ENCODE data around the gene WDR70.
A peak's percentile ranks its signal among the peaks of the same experiment; 100 is the strongest.
"Not testable (repeated sequence)": the region's sequence is repeated elsewhere in the genome, so short reads cannot be mapped to it uniquely, and the experiment has no call there.

WDR70 gene

DNA sequence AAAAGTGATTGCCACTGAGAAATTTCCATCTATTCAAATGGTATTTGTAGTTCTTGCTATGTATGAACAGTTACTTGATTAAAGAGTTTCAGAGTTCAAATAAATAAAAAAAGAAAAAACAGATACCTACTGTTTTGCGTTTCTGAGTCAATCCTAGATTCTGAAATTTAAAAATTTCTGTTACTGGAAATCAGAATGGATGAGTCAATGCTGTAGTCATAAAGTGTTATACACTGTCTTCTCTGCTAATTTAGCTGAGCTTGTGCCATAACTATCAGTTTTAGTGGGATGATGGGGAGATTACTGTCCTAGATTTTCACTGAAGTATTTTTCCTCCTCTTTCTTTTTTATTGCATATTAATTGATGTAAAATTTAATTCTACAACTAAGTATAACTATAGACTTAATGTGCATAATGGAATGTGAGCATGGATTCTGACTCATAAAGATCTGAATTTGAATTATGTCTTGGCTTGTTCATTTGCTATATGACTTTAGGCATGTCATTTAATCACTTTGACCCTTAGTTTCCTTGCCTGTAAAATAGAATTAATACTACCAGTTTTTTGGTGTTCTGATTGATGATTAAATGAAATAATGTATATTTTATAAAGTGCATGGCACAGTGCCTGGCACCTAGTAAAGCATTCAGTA is 75.4 kb downstream of the WDR70 start:
- peak; percentile 37 for DNase-seq

DNA sequence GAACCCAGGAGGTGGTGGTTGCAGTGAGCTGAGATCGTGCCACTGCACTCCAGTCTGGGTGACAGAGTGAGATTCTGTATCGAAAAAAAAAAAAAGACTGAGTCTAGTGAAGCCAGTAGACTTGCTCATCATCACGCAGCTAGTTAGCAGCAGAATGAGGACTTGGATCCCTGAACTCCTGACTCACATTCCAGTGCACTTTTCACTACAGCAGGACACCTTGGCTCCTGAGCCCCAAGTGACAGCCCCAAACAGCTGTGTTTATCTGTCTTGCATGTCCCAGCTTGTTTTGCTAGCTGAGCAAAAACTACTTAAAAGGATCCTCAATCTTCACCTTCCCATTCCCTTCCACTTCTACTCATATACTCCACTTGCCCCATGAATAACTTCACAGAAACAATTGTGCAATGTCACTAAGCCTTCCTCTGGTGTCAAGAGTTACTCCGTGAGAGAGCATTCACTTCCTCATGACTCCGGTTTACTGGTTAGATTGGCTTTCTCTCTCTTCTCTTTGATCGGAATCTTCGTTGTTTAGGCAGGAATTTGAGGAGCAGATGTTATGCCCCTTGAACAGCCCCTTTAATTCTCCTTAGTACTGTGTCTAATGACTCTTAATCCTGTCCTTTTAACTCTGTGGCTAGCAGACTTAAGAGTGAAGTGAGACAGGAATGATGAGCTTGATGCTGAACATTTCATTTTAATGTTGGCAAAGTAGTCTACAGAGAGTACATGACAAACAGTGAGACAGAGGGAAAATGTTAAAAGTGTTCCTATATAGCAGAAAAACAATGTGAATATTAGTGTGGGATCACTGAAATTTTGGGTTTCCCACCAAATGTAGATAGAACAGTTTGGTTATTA is 84.3 kb downstream of the WDR70 start:
- not testable (repeated sequence) for DNase-seq

DNA sequence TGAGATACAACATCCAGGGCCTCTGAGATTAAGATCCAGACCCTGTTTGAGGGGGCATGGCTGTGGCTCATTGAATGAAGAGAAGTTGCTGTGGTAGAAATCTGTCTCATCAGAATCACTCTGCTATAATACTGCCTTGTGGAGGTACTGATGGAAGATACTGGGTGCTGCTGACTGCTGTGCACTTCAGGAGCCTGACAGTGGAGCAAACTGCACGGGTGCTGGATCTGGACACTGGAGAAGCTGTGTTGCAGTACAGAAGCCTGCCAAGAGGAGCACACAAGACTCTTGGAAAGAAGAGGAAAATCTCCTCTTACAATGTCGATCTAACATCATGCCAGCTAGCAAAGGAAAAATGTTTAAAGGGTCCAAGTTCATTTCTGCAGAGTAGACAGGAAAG is 85.5 kb downstream of the WDR70 start:
- not testable (repeated sequence) for DNase-seq

DNA sequence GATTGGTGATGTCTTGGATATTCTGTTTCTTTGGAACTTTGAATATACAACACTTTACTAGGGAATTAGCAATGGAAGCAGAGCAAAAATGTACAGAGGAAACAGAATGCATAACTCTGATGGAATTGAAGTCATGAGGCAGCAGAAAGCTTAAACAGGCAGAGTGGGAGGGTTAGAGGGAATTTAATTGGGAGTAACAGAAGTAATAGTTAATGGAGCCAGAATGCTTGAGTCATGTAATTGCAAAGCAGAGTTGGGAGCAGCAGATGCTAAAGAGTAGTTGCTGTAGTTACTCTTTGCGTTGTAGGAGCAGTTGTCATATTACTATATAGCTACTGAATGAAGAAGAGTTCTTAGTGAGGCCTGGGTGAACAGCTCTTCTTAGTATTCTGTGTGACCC is 90.3 kb downstream of the WDR70 start:
- DNase-seq: not testable (repeated sequence)

DNA sequence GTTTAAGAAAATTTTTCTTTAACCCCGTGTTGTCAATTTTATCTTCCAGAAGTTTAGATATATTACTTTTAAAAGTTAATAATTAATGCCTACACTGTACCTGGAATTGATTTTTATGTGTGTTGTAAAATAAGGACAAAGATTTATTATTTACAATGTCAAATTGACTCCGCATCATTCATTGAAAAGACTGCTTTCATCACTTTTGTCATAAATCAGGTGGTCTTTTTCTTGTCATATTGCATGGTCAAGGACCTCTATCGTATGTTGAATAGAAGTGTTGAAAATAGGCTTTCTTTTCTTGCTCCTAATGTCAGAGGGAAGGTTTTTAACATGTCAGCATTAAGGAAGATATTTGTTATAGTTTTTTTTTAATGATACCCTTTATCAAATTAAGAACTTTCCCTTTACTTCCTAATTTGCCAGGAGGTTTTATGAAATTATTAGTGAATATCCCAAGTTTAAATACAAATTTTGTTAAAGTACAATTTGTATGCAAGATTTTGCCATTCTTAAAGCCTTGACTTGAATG is 92.6 kb downstream of the WDR70 start:
- DNase-seq: no peak

DNA sequence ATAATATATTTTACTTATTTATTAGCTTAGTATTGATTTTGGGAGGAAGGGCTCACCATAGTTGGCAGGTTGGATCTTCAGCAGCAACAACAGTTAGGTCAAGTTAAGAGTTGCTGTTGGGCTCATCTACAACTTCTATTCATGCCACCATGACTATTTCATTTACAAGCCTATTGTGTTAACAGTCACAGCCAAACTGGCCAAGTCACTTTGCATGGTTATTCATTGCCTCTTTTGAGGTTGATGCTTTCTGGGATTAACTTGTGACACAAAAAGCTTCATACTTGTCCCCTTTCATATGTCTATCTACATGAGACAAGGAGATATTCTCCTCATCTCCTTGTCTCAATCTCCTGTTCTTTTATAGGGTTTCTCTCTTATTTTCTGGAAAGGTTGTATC is 98.3 kb downstream of the WDR70 start:
- DNase-seq: no peak

DNA sequence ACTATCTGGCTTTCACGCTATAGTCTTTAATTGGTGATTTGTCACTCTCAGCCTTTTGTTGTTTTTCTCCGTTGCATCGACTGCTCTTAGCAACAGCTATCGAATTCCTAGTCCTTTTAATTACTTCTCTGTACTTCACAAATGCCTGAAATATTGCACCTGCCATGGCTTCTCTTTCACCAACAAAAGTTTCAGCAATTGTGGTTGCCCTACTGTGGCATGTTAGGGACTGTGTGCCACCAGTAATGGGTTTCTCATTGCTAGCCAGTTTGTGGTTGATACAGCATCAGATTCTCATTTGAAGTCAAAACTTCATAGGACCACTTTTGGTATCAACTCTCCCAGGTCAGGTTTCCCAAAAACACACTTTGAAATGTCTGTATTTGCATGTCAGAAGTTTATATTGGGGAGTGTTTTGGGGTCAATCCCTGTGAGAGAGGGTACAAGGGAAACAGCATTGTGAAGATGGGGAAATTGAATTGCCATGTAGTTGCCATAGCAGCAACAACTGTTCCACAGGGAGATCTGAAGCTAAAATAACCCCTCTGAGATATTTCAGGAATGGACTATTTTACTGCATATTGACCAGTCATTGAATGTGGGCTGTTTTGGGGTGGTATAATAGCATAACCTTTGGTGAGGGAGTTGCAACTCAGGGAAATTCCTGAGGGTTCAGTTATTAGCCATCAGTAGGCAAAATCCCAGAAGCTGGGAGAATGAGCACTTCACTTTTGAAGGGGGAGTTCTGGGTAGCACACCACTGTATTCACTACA is 99.2 kb downstream of the WDR70 start:
- DNase-seq: no peak

DNA sequence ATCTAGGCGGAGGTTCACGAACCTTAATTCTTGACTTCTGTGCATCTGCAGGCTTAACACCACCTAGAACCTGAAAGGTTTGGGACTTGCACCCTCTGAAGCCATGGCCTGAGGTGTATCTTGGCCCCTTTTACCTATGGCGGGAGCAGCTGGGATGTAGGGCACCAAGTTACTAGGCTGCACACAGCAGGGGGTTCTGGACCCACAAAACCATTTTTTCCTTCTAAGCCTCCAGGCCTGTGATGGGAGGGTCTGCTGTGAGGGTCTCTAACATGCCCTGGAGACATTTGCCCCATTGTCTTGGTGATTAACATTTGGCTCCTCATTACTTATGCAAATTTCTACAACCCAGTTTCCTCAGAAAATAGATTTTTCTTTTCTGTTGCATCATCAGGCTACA is 102.3 kb downstream of the WDR70 start:
- not testable (repeated sequence) for DNase-seq

DNA sequence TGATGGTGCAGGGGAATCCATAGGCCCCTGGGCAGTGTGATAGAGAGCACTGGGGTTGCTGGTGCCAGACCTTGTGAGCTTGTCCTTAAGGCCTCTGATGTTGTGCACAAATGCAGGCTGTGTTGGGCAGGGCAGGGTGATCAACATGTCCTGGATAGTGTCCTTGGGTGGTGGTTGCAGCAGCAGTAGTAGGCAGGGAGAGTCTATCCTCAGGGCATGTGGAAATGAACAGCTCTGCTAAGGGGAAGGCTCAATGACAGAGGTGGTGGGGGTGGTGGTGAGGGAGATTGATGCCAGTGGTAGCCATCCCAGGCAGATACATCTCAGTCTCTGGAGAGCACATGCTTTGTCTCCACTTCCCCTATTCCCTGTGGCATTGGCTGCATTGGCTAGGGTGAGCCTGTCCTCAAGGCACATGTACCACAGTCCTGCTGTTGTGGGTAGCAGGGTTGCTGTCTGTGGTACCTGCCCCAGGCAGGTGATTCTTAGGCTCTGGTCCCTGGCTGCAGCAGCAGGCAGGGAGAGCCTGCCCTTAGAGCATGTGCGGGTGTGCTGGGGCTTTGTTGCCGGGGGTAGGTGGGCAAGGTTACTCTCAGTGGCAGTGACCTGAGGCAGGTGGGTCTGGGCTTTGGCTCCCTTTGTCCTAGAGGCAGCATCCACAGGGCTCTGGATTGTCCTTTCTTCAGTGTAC is 111.1 kb downstream of the WDR70 start:
- DNase-seq: no peak

DNA sequence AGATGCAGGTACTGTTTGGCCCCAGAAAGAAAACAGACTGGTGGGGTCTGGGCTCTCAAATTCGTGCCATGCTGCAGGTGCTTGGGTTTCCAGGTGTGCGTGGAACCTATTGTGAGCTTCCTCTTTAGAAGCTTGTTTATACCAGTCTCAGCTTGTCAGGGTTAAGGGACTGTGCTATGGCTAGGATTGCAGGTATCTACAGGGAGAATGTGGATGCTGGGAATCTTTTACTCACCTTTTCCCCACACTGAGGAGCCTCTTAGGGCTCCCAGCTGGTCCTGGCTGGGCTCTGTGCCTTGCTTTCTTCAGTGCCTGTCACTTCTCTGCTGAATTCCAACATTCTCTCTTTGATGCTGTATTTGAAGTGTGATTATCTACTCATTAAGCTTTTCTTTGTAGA is 111.8 kb downstream of the WDR70 start:
- no peak for DNase-seq

DNA sequence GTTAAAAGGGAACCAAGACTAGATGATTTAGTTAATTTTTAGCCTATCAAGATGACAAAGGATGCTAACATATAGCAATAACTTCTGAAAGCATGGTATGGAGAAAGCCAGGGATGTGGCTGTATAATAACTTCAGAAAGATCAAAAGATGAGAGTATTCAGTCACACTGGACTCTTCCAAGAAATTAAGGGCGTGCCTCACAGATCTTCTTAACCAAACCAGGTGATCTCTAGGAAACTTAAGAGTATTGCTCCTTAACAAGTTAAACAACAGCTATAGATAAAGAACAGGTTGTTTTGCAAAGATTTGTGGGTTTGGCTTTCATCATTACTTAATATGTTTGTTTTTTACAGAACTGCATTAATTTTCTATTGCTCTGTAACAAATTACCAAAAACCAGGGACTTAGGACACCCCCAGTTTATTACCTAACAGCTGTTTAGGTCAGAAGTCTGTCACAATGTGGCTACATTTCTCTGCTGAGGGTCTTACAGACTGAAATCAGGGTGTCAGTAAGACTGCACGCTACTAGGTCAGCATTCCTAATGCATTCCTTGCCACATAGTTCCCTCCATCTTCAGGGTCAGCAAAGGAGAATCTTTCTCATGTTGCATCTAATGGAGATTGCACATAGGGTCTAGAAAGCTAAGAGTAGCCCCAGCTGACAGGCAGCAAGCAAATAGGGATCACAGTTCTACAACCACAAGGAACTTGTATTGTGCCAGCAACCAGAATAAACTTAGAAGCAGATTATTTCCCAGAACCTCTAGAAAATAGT is 113.8 kb downstream of the WDR70 start:
- DNase-seq: no peak

DNA sequence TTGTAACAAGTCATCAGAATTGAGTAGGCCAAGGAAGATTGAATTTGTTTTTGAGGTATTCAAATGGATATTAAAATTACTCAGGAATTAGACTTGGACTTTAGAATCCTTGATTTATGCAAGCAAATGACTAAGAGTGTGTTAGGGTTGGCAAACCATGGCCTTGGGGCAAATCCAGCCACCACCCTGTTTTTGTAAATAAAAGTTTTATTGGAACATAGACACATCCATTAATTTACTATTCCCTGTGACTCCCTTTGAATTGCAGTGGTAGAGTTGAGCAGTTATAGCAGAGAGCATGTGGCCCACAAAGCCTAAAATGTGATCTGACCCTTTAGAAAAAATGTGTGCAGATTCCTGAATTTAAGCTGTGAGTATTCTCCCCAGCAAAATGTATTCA is 115.6 kb downstream of the WDR70 start:
- no peak for DNase-seq

DNA sequence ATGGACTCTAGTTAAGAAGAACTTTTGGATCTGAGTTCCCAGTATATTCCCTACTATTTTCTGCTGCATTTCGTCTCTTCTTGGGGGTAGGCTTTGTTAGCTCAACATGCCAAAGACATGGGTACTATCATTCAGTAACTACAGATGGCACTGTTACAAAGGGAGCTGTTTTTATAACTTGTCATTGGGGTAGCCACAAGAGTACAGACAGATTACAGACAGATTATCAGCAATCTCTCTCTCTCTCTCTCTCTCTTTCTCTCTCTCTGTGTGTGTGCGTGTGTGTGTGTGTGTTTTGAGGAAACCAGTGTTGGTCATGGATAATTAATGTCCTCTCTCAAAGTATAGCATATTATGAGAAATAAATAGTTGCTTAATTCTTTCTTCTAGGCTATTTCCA is 116.1 kb downstream of the WDR70 start:
- peak; percentile 55 for DNase-seq

DNA sequence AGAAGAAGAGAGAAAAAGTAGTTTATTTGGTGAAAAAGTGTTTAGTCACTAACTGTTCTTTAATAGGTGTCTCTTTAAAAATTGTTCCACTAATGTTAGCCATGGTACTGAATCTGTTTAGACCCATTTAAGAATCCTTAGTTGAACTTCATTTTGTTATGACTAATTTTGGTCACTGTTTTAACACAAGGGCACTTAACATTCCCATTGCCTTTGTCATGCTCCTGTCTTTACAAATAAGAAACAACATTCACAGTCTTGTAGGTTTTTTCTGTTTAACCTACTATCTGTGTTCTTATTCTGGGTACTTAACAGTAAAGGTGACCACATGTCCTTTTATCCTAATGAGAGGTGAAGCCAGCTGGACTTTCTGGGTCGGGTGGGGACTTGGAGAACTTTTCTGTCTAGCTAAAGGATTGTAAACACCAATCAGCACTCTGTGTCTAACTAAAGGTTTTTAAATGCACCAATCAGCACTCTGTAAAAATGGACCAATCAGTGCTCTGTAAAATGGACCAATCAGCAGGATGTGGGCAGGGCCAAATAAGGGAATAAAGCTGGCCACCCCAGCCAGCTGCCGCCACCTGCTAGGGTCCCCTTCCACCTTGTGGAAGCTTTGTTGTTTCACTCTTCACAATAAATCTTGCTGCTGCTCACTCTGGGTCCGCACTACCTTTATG is 116.7 kb downstream of the WDR70 start:
- peak; percentile 70 for DNase-seq

DNA sequence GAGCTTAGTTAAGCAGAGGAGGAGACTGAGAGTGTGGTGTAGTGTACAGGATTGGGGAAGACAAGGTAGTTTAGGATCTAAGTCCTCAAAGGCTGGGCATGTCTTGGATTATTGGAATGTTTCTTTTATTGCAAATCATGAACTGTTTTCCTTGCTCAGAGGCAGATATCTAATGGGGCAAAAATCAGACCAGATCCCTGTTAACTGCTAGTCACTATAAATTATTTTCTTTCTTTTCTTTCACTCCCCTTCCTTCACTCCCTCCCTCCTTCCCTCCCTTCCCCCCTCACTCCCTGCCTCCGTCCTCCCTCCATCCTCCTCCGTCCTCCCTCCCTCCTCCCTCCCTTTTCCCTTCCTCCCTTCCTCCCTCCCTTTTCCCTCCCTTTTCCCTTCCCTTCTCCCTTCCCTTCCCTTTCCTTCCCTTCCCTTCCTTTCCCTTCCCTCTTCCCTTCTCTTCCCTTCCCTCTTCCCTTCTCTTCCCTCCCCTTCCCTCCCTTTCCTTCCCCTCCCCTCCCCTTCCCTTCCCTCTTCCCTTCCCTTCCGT is 117.9 kb downstream of the WDR70 start:
- no peak for DNase-seq

DNA sequence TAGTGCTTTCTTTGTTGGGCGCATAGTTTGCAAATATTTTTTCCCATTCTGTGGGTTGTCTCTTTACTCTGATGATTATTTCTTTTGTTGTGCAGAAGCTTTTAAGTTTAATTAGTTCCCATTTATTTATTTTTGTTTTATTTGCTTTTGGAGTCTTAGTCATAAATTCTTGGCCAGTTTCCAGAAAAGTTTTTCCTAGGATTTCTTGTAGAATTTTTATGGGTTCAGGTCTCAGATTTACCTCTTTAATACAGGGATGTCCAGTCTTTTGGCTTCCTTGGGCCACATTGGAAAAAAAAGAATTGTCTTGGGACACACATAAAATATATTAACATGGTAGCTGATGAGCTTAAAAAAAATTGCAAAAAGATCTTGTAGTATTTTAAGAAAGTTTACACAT is 122.0 kb downstream of the WDR70 start:
- DNase-seq: no peak

DNA sequence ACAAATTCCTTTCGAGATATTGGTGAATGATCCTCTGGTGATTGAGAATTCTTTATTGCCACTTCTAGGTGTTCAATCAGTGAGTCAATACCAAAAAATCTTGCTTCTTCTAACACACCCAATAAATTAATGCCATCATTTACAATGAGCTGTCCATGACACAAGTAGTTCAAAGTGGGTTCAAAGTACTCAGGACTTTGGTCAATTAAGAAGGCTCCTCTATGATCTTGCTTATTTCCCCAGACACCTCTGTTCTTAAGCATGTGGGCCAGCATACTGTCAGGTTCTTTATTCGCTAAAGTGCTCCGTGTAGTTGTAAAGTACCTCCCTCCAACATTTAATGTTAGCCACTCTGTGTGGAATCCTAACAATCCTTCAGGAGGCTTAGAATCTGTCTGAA is 127.1 kb downstream of the WDR70 start:
- DNase-seq: no peak

DNA sequence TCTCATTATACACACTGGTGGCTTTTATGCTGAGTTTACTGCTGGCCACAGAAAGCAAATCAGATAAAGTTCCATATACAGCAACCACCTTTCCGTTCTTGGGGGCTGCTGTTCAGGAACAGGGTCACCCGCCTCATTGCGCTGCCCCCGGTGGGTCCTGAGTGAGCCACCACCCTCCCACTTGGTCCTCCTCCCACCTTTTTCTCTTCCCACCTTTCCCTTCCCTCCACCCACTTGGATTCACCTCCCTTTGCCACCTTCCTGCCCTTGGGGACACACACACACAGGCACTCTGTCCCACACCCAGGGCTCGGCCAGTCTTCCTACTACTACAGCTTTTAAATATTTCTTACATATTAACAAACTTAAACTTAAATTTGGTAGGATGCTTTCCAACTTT is 127.6 kb downstream of the WDR70 start:
- no peak for DNase-seq

DNA sequence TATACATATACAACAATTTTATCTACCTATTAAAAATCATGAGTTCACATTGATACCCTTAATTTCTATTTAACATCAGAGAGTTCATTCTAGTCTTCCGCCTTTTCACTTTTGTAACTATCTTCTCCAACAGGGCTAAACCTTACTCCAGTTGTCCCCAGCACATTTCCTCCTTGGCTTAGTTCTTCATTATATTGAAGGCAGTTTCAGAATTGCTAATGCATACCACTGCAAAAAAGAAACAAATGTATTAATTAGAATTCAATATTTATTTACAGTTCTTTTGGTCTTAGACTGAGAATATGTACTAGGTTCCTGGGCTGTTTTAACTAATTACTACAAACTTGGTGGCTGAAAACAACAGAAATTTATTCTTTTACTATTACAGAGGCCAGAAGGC is 132.5 kb downstream of the WDR70 start:
- DNase-seq: no peak

DNA sequence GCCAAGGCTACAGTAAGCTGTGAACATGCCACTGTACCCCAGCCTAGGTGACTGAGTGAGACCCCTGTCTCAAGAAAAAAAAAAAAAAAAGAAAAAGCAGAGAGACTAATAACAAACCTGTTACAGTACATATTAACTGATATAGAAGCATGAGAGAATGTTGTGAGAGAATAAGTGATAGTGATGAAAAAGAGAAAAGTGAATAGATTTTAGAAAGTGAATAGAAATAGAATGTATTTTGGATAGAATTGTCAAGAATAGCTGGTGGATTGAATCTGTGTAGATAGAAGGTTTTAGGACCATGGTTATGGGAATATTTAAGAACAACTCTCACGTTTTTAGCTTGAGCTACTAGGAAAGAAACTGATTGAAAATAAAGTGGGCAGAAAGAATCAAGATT is 135.8 kb downstream of the WDR70 start:
- no peak for DNase-seq

DNA sequence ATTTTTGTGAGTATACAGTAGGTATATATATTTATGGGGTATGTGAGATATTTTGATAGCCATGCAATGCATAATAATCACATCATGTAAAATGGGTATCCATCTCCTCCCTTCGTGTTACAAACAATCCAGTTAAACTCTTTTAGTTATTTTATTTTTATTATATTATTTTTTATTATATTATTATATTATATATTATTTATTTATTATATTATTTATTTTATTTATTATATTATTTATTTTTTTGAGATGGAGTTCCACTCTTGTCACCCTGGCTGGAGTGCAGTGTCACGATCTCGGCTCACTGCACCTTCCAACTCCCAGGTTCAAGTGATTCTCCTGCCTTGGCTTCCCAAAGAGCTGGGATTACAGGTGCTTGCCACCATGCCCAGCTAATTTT is 138.6 kb downstream of the WDR70 start:
- DNase-seq: no peak

Data from fibroblast of skin of scalp (primary cell).